HUDEP-2 (cell line): ENCODE results near the gene GRHL3.

Experiments used
- DNase-seq, 76 experiments: peaks; one replicate each; lab custom pipeline; 2025; ENCODE audit not compliant: unreplicated experiment in 76 of 76; lab: John Stamatoyannopoulos, UW

Gene GRHL3

DNA sequence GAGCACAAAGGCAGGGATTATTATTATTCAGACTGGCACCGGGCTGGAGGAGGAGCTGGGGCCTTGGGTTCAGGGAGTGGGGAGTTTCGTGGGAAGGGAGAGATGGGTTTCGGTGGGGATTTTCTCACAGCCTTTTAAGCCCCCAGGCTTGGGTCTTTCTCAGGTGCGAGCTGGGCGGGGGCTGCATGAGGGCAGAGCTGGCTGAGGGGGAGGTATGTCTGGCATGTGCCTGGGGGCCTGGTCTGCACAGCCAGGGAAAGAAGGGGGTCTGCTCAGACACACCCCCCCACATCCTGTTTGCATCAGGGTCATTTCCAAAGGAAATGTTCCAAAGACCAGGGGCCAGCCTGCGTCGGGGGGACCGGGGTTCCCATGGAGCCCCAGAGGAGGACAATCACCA lies 21.6 kb downstream of the GRHL3 start:
- no peak for DNase-seq

DNA sequence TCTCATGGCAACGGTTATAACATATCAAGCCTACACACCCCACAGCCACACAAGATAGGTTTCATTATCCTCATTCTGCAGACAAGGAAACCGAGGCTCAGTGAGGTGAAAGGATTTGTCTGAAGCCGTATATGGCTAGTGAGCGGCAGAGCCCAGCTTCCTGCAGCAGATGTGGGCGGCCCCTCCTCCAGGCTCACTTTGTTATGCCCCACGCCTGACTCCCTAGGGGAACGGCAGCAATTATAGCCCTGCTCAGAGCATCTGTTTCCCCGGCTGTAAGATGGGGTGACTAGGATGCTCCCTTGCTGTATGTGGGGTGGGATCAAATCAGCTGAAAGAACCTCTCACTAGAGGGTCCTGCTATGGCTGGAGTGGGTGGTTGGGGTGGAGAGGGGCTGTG lies 22.1 kb downstream of the GRHL3 start:
- no peak for DNase-seq

DNA sequence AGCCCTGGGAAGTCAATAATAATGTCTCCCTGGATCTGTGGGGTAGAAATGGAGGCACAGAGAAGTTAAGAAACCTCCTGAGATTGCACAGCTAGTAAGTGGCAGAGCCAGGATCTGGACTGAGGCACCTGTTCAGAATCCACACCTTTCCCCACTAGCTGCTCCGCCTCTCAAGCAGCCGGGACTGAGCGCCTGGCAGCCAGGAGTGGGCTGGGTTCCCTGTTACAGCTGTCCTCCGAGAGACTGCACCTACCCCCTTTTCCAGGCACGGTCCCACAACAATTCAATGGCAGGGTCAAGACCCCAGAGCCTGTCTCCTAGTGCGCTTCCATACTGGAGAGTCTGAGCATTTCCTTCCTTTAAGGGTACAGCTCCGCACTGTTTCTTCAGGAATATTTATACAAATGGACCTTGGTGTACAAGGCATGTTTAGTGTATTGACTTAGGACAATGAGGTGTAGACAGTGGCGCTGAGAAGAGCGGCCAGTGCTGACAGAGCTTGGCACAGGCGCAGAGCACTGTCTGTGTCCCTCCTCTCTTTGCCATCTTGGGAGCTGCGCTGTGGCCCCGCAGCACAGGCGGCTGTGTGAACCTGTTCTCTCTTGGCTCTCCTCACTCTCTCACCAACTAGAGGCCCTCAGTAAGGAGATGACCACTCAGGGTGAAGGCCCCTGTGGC lies 24.4 kb downstream of the GRHL3 start:
- DNase-seq = no peak

DNA sequence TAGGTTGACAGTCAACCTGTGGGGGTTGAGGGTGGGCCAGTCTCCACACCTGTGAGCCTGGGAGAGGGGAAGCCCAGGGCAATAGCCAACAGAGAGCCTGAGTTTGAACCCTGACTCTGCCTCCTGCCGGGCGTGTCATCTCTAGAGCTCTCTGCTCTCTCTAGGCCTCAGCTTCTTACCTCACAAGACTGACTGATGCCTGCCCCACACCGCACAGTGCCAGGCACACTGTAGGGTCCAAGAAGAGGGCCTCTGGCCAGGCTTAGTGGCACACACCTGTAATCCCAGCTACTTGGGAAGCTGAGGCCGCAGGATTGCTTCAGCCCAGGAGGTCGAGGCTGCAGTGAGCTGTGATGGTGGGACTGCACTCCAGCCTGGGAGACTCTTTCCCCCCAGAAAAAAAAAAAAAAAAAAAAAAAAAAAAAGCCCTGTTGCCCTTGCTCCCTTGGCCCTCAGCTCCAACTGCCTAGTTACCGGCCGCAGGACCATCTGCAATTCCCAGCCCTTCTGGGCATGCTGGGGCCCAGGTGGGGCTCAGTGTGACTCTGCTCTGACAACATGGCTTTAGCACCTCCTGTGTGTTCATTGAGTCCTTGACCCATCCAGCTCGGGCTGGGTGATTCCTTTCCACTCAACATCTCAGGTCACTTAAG lies 25.1 kb downstream of the GRHL3 start:
- no peak for DNase-seq

DNA sequence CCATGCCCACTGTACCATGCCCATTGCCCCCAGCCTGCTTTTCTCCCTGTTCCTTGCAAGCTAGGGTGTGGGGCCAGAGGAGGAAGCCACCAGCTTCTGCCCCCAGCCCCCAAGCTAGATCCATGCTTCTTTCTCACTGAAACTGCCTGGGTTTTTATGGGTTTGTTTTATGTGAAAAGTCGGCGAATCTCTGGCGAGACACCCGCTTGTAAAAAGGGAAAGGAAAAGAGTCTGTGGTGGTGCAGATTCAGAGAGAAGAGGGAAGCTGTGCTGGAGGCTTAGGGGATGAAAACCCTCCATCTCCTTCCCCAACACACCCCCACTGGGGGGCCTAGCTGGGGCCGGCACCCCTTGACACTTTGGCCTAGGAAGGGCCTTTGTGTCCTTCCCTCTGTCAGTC lies 26.2 kb downstream of the GRHL3 start:
- DNase-seq = no peak

DNA sequence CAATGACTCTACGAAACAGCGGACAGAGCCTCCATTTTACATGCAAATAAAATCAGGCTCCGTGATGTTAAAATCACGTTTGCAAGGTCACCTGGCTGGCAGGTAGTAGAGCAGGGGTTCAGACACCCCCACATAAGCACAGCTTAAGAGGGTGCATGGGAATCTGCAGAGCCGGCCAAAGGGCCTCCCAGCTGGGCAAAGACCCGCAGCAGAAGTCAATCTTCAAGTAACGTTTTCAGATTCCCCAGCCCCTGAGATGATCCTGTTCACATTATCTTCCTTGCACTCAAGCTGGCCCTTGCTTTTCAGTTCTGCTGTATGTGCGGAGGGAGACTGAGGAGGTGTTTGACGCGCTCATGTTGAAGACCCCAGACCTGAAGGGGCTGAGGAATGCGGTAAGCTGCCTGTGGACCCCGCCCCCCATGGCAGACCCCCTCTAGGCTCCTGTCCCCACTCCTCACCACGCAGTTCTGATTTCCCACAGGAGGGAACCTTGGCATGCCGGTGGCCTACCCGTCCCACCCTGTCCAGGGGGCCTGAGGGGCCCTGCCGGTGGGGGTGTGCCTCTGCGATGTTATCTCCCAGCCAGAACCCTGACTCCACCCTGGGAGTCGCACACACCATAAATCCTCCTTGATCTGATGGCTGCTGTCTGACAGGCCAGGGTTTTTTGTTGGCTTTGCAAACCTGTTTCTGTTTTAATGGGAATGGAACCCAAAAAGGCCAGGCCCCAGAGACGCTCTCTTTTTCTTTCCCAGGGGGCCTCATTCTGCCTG lies 28.2 kb downstream of the GRHL3 start:
- no peak for DNase-seq

DNA sequence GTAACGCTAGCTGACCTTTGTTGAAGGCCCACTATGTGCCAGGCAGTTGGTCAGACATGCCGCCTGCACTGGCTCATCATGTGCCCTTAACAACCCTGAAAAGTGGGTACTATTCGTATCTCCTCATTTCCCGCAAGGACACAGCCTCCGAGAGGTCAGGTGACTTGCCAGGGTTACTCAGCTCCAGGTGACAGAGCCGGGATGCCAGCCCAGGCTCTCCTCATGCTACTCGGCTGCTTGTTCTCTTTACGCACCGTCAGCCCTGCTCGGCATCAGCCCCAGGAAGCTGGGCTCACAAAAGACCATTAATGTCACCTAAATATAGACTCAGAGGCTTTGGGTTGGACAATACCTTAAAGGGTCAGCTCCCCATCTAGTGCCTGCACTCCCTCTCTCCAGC lies 29.0 kb downstream of the GRHL3 start:
- no peak for DNase-seq

DNA sequence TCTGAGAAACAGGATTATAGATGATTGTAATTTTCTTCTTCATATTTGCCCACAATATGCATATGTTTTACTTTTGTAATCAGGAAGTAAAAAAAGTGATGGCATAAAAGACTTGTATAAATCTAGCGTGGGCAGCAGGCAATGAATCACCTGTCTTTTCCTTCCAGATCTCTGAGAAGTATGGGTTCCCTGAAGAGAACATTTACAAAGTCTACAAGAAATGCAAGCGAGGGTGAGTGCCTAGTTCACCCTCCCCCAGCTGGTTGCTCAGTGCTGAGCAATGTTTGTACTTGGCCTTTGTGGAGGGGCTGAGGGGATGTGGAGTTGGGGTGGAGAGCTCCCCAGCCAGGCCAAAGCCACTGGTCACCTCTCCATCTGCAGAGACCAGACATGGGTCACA lies 30.7 kb downstream of the GRHL3 start:
- no peak for DNase-seq

DNA sequence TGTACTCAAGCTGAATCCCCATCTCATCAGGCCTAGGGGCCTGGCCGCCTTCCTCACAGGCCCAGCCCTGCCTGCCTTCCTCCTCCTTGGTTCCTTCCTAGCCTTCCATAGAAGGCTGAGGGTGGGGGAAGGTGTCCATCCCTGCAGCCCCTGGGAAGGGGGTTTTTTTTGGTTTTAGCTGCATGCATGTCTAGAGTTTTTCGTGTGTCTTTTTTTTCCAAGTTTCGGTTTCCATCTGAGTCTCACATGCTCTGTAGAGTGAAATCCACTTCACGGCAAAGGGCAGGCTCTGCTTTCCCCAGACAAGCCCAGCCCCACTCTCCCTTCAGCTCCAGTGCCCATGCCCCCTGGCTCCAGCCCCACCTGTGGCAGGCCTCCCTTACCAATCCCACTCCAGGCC lies 32.1 kb downstream of the GRHL3 start:
- DNase-seq = no peak

DNA sequence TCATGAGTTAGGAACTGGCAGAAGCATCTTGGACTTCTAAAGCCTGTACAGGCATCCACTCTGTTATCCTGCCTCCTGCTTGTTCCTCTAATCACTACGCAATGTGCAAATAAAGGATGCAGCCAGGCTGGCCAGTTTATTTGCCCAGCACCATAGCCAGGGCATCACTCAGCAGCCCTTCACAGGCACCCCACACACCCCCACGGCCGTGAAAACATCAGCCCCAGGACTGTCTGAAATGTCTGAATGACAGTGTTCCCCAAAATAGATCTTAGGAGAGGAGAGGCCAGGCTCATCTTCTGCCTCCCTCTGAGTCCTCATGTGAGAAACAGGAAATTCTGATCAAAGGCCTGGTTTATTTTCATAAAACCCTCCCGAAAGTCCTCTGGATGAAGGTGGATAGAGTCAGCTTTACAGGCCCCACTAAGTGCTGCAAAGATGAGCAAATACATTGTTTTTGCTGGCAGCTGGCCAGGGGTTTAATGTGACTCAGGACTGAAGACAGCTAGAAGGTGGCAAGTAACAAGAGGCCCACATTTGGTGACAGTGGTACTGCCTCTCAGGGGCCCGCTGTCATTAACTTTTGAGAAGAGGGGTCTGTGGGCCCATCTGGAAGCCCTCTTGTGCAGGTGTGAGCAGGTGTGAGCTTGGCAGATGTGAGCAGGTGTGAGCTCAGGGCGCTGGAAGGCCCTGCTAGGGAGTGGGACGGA lies 32.9 kb downstream of the GRHL3 start:
- DNase-seq = no peak

DNA sequence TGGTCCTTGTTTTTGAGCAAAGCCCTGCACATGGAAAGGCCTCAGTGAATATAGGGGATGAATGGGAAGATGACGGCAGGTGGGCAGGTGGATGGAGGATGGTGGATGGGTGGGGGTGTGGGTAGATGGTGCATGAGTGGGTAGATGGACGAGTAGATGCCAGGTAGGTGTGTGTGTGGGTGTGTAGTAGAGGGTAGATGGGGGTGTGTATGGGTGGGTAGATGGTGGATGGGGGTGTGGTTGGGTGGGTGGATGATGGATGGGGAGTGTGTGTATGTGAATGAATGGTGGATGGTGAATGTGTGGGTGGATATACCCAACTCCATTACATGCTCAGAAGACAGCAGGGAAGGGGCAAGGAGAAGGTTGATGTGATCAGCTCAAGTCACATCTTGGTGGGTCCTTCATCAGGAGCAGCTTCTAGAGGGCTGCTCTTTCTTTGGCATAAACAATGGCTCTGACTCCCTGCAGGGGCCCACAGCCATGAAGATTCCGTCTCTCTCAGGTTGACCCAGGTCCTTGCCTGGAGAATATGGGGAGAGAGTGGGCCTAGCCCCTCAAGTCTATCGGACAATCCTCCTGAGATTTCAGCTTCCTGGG lies 34.2 kb downstream of the GRHL3 start:
- DNase-seq = no peak

DNA sequence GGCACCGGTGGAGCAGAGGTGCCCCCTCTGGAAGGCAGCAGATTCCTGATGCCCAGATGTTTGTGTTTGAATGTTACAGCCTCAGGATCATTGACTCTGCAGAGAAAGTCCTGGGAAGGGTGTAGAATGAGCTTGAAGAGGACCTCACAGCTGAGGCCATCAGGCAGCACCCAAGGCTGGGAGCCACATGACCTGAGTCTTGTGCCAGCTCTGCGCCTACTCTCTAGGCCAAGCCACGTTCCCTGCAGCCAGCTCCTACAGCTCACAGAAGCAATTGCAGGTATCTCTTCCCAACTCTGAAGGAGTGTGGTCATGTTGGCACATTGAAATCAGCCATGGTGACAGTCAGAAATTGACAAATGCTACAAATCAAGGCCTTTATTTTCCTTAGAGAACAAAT lies 36.3 kb downstream of the GRHL3 start:
- no peak for DNase-seq

DNA sequence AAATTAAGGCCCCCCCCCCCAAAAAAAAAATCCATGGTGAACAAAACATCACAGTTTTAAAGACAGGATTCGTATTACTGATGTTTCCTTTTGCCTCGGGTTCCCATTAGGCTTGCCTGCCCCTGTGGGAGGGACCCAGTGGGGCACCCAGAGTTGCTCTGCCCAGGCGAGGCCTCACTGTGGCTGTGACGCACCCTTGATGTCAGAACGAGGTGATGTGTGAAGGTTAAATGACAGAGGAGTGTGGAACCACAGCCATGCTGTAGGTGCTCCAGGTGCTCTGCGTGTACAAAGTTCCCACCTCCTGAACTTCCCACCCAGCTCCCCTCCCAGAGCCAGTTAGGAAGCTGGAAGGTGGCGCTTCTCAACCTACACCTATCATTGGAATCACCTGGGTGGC lies 37.9 kb downstream of the GRHL3 start:
- DNase-seq = no peak

DNA sequence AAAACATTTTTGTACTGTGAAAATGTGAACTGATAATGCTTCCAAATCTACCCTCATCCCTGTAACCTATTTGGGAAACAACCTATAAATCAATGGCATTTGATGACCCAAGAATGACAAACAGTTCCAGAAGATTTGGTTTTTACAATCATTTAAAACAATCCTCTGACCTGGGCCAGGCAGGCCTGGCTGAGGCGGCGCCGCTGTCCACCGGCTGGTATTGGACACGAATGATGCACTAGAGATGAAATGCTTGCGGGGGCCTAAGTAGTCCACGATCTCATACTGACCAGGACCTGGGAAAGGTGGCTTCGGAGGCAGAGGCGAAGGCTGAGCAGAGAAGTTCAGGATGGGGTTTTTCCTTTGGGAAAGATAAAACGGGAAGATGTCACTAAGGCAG lies 41.5 kb downstream of the GRHL3 start:
- no peak for DNase-seq

DNA sequence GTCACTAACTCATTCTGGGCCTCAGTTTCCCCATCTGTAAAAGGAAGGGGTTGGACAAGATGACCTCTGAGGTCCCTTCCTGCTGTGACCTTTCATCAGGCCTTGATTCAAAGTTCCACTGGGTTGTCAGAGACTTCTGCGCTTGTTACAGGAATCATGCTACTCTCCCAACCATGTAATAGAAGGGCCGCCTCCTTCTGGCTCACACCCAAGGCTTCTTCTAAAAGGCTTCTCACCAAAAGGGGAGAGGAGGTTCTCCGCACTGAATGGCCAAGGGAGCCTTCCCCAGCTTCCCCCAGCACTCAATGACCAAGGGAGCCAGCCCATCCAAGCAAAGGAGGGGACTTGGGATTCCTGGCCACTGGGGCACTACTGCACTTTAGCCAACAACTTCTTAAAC lies 42.7 kb downstream of the GRHL3 start:
- DNase-seq = no peak

DNA sequence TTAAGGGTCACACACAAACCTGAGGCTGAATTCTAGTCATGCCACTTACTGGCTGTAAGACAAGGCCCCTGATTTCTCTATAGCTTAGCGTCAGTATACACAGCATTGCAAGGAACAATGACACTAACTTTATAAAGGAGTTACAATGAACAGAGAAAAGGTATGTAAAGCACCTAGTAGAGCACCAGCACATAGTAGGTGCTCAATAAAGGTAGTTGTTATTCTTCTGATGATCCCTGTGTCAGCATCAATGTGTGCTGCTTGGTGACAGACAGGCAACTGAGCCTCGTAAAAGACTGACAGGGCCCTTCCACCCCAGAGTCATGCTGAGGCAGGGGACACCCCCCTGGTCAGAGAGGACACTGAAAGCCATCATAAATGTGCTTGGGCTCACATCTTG lies 43.2 kb downstream of the GRHL3 start:
- no peak for DNase-seq

DNA sequence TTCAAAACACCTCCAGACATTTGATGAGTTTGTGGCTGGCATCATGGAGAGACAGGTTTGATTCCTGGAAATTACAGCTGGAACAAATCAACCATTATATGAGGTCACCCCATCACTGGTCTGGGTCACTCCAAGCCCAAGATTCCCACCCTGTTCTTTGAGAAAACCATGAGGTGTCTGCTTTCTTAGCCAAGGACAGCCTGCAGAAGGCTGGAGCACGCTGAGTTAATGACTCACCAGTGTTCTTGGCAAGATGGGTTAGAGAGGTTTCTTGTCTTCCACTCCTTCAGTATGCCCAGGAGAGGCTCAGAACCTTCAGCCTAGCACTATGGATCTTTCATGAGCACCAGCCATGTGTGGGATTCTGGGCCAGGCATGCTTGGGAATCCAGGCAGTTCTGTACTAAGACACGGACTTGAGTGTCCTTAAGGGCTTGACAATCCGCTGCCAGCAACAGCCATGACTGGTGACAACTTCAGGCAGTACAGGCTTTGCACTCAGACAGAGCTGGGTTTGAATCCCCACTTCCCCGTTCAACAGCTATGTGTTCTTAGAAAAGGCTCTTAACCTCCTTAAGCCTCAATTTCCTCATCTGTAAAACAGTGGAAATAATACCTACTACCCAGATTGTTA lies 43.9 kb downstream of the GRHL3 start:
- DNase-seq = no peak

DNA sequence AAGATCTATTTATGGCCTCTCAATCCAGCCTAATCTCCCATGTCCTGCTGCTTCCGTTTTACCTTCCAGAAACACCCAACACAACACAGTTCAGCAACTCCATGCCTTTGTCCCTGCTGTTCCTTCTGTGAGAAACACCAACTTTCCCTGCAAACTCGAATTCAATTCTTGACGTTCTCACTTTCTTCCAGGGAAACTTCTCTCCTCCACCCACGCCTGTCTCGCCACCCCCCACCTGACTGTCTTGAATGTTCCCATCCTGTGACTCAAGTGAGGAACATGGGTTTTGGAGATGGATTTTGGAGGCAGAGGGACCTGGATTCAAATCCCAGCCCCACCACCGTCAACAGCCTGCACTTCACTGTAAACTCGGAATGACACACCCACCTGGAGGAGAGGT lies 44.8 kb downstream of the GRHL3 start:
- DNase-seq = no peak

DNA sequence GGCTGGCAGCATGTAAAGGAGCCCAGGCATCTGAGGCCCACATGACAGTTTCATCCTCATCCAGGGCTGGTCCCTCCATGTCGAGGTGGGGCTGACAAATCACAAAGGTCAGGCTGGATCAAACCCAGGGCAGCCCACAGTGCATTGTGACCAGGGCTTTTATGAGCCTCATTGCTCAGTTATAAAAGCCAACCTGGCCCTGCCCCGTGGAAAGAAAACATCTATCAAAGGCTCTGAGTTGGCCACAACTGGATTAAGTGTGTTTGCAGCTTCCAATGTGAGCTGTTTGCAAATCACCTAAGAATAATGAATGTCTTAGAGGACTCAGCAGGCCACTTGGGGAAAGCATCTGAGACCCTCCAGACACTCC lies 45.4 kb downstream of the GRHL3 start:
- no peak for DNase-seq

DNA sequence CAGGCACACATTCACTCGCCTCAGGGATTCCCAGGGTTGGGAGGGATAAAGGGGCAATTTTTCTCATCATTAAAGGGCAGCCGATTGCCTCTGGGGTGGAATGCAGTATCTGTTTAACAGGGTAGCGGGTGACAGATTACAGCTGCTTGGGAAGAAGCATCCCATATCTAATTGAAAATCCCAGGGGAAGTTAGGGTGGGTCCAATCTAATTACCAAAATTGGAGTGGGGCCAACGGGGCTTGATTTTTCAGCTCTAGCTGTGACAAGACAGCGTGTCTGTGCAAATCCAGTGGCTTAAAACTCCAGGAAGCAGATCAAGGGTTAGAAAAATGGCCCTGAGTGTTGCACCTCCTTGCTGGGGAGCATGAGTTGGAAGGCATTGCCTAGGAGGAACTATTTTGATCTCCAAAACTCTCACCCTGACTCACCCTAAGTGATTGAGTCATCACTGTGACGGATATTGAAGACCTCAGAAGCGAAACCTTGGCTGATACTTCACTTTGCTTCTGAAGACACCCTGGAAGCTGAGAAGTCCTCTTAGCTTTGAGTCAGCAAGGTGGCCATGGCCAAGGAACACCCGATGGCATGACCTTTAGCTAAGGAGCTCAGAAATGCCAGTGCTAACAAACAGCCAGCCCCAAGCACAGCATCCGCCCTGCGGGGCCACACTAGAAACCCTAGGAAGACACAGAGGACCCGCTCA lies 46.0 kb downstream of the GRHL3 start:
- DNase-seq = no peak
